Nephron progenitor cell (in vitro differentiated cells): ENCODE results near the gene ANKRD29.

Experiments
- DNase-seq: peaks from one replicate; pipeline ENCODE4 v3.0.0; 2021
- H3K27ac Mint-ChIP-seq: 2 replicates; pipeline ENCODE4 v1.8.0; 2021; ENCODE audit warnings: mild to moderate bottlenecking, moderate library complexity, mixed read lengths
- H3K27me3 Mint-ChIP-seq: 2 replicates; pipeline ENCODE4 v1.8.0; 2021; ENCODE audit warnings: mild to moderate bottlenecking, low read depth, mixed read lengths; ENCODE audit not compliant: poor library complexity
- H3K36me3 Mint-ChIP-seq: 2 replicates; pipeline ENCODE4 v1.8.0; 2021; ENCODE audit warnings: low read depth, mixed read lengths
- H3K4me1 Mint-ChIP-seq: 2 replicates; pipeline ENCODE4 v1.8.0; 2021; ENCODE audit warnings: mixed read lengths
- H3K4me3 Mint-ChIP-seq: 2 replicates; pipeline ENCODE4 v1.8.0; 2021; ENCODE audit warnings: mild to moderate bottlenecking, moderate library complexity, mixed read lengths
- H3K9me3 Mint-ChIP-seq: 2 replicates; pipeline ENCODE4 v1.8.0; 2021; ENCODE audit warnings: mild to moderate bottlenecking, moderate library complexity, mixed read lengths
- CTCF ChIP-seq: fragments of 200-600 bp; sonication (generic); IDR thresholded peaks from 2 replicates; pipeline ENCODE4 v1.5.0; 2021; ENCODE audit warnings: antibody characterized with exemption

ANKRD29 gene

GRCh38 chr18:23556145-23556780 is 106.4 kb downstream of the ANKRD29 start:
- peaks cover 91% of the 10 kb centered on the region for H3K36me3 Mint-ChIP-seq
- H3K4me3 Mint-ChIP-seq, result no peak overlapping the region
- no peak for TF ChIP-seq CTCF
- H3K27ac Mint-ChIP-seq, result no peak overlapping the region
- H3K9me3 Mint-ChIP-seq, result no peaks in the 10 kb centered on the region
- no peaks in the 10 kb centered on the region for H3K27me3 Mint-ChIP-seq
- no peak for DNase-seq
- peaks cover 6% of the 10 kb centered on the region for H3K4me1 Mint-ChIP-seq

GRCh38 chr18:23553887-23554286 is 108.8 kb downstream of the ANKRD29 start:
- no peak for TF ChIP-seq CTCF
- Mint-ChIP-seq H3K4me3 (no peak overlapping the region), H3K4me1 (peaks cover 6% of the 10 kb centered on the region), H3K27ac (no peak overlapping the region), H3K36me3 (peaks cover 86% of the 10 kb centered on the region), H3K9me3 (no peaks in the 10 kb centered on the region), H3K27me3 (no peaks in the 10 kb centered on the region)
- DNase-seq, result no peak

- no peaks in the 10 kb centered on the region for H3K9me3 Mint-ChIP-seq
- H3K27me3 Mint-ChIP-seq, result no peaks in the 10 kb centered on the region
- no peak for DNase-seq
- TF ChIP-seq CTCF, result no peak
- peaks cover 6% of the 10 kb centered on the region for H3K4me1 Mint-ChIP-seq
- H3K36me3 Mint-ChIP-seq, result peaks cover 83% of the 10 kb centered on the region
- H3K27ac Mint-ChIP-seq, result no peak overlapping the region
- no peak overlapping the region for H3K4me3 Mint-ChIP-seq
These were observed 110.2 kb downstream of the ANKRD29 start for GRCh38 chr18:23552505-23552904.

GRCh38 chr18:23551978-23552377 is 110.7 kb downstream of the ANKRD29 start:
- no peaks in the 10 kb centered on the region for H3K27me3 Mint-ChIP-seq
- H3K4me1 Mint-ChIP-seq, result peaks cover 6% of the 10 kb centered on the region
- H3K9me3 Mint-ChIP-seq, result no peaks in the 10 kb centered on the region
- H3K4me3 Mint-ChIP-seq, result no peak overlapping the region
- no peak overlapping the region for H3K27ac Mint-ChIP-seq
- no peak for DNase-seq
- TF ChIP-seq CTCF, result no peak
- H3K36me3 Mint-ChIP-seq, result peaks cover 81% of the 10 kb centered on the region

GRCh38 chr18:23550898-23551297 is 111.8 kb downstream of the ANKRD29 start:
- no peak for DNase-seq
- H3K4me1 Mint-ChIP-seq, result peaks cover 6% of the 10 kb centered on the region
- H3K4me3 Mint-ChIP-seq, result no peak overlapping the region
- no peak overlapping the region for H3K27ac Mint-ChIP-seq
- peaks cover 3% of the 10 kb centered on the region for H3K27me3 Mint-ChIP-seq
- H3K9me3 Mint-ChIP-seq, result no peaks in the 10 kb centered on the region
- TF ChIP-seq CTCF, result no peak
- peaks cover 79% of the 10 kb centered on the region for H3K36me3 Mint-ChIP-seq
